GM19023 (cell line): ENCODE results near the gene CYP21A2.
"Not testable (repeated sequence)": the region's sequence is repeated elsewhere in the genome, so short reads cannot be mapped to it uniquely, and the experiment has no call there.

Source experiments
- ATAC-seq: cut with Tn5 transposase; IDR thresholded peaks from one replicate; pipeline ENCODE4 v1.9.1; 2021; ENCODE audit warnings: mild to moderate bottlenecking, moderate library complexity; ENCODE audit not compliant: unreplicated experiment

The CYP21A2 gene

DNA sequence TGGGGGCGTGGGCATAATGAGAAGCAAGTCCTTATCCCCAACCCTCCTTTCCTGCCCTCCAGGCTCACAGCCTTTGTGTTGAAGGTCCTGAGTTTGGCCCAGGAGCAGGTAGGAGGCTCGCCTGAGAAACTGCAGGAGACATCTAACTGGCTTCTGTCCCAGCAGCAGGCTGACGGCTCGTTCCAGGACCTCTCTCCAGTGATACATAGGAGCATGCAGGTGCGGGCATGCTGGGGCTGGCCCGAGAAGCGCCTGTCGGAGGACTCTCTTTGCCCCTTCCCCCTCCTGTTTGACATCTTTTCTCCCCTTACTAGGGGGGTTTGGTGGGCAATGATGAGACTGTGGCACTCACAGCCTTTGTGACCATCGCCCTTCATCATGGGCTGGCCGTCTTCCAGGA, 9.6 kb upstream of the CYP21A2 start:
- ATAC-seq, result not testable (repeated sequence)

GRCh38 chr6:32029553-32029952, 8.7 kb upstream of the CYP21A2 start:
- not testable (repeated sequence) for ATAC-seq

DNA sequence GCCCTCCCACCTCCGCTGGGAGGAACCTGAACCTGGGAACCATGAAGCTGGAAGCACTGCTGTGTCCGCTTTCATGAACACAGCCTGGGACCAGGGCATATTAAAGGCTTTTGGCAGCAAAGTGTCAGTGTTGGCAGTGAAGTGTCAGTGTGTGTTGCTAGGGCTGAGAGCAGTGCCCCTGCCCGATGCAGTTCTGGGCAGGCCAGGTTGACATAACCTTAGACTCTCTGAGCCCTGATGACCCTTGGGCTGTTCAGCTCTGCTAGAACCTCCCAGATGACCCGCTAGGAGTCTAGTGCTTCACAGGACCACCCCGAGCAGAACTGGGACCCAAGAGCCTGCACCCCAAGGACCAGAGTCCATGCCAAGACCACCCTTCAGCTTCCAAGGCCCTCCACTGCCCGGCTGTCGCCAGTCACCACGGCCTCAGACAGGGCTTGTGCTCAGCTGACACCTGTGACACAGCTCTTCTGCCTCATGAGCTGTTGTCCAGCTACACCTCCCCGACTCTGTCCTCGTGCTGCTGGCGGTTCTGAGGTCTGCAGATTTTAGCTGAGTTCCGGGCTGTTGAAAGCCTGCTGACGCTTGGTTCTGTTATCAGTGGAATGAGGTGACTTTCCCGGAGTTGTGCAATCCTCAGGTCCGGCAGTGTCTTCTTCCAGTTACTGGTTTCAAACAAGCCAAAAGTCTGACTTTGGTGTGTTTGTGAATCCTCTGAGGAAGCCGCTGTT, 2.8 kb upstream of the CYP21A2 start:
- ATAC-seq, result not testable (repeated sequence)

DNA sequence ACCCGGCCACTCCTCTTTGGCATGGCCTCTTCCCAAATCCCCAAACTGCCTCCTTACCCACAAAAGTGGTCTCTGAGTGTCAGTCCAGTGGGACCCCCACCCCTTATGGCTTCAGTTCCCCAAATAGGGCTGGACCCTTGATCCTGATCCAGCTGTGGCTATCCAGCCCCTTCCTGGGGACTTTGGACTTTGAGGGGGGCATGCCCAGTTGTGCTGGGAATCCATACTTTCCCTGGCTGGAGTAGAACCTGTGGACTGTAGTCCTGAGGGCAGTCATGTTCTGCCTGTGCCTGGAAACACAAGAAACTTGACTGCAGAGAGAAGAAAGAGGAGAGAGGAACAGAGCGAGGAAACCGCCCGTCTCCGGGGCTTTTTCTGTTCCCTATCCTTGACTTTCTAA, 1.1 kb upstream of the CYP21A2 start:
- not testable (repeated sequence) for ATAC-seq

DNA sequence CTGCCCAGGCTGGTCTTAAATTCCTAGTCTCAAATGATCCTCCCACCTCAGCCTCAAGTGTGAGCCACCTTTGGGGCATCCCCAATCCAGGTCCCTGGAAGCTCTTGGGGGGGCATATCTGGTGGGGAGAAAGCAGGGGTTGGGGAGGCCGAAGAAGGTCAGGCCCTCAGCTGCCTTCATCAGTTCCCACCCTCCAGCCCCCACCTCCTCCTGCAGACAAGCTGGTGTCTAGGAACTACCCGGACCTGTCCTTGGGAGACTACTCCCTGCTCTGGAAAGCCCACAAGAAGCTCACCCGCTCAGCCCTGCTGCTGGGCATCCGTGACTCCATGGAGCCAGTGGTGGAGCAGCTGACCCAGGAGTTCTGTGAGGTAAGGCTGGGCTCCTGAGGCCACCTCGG, 663 bp downstream of the CYP21A2 start:
- not testable (repeated sequence) for ATAC-seq

- not testable (repeated sequence) for ATAC-seq
Measured at GRCh38 chr6:32039321-32040274, 1.4 kb downstream of the CYP21A2 start.

DNA sequence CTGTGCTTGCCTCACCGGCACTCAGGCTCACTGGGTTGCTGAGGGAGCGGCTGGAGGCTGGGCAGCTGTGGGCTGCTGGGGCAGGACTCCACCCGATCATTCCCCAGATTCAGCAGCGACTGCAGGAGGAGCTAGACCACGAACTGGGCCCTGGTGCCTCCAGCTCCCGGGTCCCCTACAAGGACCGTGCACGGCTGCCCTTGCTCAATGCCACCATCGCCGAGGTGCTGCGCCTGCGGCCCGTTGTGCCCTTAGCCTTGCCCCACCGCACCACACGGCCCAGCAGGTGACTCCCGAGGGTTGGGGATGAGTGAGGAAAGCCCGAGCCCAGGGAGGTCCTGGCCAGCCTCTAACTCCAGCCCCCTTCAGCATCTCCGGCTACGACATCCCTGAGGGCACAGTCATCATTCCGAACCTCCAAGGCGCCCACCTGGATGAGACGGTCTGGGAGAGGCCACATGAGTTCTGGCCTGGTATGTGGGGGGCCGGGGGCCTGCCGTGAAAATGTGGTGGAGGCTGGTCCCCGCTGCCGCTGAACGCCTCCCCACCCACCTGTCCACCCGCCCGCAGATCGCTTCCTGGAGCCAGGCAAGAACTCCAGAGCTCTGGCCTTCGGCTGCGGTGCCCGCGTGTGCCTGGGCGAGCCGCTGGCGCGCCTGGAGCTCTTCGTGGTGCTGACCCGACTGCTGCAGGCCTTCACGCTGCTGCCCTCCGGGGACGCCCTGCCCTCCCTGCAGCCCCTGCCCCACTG, 2.3 kb downstream of the CYP21A2 start:
- not testable (repeated sequence) for ATAC-seq

GRCh38 chr6:32041050-32041321, 2.8 kb downstream of the CYP21A2 start:
- not testable (repeated sequence) for ATAC-seq

GRCh38 chr6:32041385-32041784, 3.2 kb downstream of the CYP21A2 start:
- ATAC-seq, result not testable (repeated sequence)

GRCh38 chr6:32042276-32042675, 4.1 kb downstream of the CYP21A2 start:
- not testable (repeated sequence) for ATAC-seq

GRCh38 chr6:32043589-32044380, 5.6 kb downstream of the CYP21A2 start:
- ATAC-seq, result not testable (repeated sequence)

DNA sequence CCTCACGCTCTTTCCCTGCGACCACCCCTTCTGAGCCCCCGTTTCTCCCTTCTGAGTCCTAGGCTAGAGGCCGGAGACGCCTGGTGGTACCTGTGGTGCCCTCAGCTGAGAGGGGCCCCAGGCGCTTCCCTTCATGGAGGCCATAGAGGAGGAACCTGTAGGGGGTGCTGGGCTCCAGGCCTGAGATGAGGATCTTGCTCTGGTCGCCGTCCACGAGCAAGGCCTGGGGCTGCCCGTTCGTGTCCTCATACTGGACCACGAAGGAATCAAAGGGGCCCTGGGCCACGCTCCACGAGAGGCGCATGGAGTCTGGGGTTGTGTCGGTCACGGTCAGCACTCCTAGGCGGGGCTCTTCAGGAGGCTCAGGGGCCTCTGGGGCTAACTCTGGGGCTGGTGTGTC, 6.7 kb downstream of the CYP21A2 start:
- ATAC-seq, result not testable (repeated sequence)

- no peak for ATAC-seq
Measured at GRCh38 chr6:32045811-32046449, 7.7 kb downstream of the CYP21A2 start.

DNA sequence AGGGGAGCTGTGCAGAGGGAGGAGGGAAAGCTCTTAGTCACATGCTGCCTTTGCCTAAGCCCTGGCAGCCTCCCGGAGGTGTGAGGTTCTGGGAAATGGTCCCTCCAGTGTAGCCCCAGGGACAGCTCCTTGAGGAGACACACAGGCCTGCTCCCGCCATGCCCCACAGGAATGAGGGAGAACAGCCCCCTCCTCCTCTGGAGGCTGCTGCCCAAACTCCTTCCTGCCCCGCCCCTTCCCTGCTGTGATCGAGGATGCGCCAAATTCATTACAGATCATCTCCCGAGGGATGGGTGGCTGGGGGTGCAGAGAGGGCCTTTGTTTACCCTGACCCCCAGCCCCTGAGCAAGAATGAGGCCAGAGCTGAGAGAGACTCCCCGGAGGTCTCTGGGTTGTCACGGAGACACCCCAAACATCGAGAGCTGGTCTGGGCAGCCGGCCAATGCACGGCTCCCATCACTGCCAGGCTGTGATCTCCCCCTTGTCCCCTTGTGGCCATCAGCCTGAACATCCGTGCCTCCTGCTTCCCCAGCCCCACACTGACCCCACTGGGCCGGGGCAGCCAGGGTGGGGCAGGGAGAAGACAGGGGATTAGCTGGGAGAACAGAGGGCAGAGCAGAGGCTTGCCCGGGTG, 8.4 kb downstream of the CYP21A2 start:
- no peak for ATAC-seq

GRCh38 chr6:32047084-32047478, 8.9 kb downstream of the CYP21A2 start:
- ATAC-seq, result no peak

DNA sequence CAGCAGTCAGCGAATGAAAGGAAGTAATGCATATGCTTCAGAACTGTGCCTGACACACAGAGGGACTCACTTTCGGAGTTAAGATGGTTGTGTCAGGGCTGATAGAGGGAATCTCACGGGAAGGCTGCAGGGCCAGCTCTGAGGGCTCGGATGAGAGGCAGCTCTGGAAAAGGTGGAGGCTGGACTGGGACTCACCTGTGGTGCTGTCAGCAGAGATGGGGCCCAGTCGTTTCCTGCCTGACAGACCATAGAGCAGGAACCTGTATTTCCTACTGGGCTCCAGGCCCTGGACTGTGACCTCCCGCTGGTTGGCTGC, 9.3 kb downstream of the CYP21A2 start:
- ATAC-seq, result no peak

DNA sequence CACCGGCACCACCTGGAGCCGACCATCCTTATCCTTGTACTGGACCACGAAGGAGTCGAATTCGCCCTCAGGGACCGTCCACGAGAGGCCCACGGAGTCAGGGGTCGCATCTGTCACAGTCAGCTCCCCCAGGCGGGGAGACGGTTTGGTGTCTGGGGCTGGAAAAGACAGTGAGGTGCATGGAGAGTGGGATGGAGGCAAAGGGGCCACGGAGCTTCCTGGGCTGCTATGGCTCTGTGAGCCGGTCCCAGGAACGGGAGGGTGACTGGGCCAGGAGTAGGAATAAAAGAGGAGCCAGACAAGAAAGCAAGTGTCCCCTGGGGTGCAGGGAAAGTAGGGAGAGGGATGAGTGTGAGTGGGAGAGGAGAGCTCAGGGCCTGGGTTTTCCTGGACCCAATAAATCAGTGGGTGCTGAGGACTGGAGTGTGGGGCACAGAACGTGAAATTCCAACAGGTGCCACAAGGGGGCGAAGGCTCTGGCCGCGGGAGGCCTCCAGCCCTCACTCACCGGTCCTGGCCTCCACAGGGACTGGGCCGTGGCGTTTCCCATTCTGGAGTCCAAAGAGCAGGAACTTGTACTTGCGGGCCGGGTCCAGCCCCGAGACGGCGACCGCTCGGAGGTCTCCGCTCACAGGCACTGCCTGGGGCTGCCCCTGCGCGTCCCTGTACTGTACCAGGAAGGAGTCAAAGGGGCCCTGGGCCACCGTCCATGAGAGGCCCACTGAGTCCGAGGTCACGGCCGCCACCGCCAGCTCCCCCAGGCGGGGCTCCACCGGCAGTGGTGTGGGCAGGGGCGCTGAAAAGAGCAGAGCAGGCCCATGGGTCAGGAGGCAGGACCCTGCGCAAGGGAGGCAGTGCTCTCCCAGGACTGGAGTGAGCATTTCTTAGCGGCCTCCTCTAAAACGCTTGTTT, 9.9 kb downstream of the CYP21A2 start:
- no peak for ATAC-seq

- not testable (repeated sequence) for ATAC-seq
Measured at GRCh38 chr6:32049149-32049548, 10.9 kb downstream of the CYP21A2 start.

- ATAC-seq, result not testable (repeated sequence)
Measured at GRCh38 chr6:32049736-32050135, 11.5 kb downstream of the CYP21A2 start.
